CD4-positive, alpha-beta T cell treated with Interleukin-15 for 1 hour (primary cell): ENCODE results near the gene USH1C.

Experiments
- DNase-seq: peaks from one replicate; pipeline ENCODE4 v3.0.0-alpha.2; 2020

The USH1C gene

GRCh38 chr11:17546240-17546639, 2.0 kb upstream of the USH1C start:
- no peak for DNase-seq

GRCh38 chr11:17543574-17544180, 539 bp downstream of the USH1C start:
- DNase-seq, result no peak

GRCh38 chr11:17543041-17543440, 1.2 kb downstream of the USH1C start:
- DNase-seq, result no peak

GRCh38 chr11:17542249-17542648, 2.0 kb downstream of the USH1C start:
- no peak for DNase-seq

- no peak for DNase-seq
Measured at GRCh38 chr11:17541330-17541885, 2.8 kb downstream of the USH1C start.

GRCh38 chr11:17540807-17541206, 3.4 kb downstream of the USH1C start:
- no peak for DNase-seq

- DNase-seq, result no peak
Measured at GRCh38 chr11:17538731-17539130, 5.5 kb downstream of the USH1C start.

GRCh38 chr11:17538054-17538453, 6.2 kb downstream of the USH1C start:
- DNase-seq, result no peak

- no peak for DNase-seq
Measured at GRCh38 chr11:17537261-17537660, 7.0 kb downstream of the USH1C start.

- no peak for DNase-seq
Measured at GRCh38 chr11:17535488-17535887, 8.7 kb downstream of the USH1C start.

- no peak for DNase-seq
Measured at GRCh38 chr11:17533778-17534415, 10.3 kb downstream of the USH1C start.

GRCh38 chr11:17533341-17533740, 10.9 kb downstream of the USH1C start:
- DNase-seq, result no peak

GRCh38 chr11:17532784-17533183, 11.4 kb downstream of the USH1C start:
- DNase-seq, result no peak

GRCh38 chr11:17531636-17532113, 12.5 kb downstream of the USH1C start:
- no peak for DNase-seq

- DNase-seq, result no peak
Measured at GRCh38 chr11:17531071-17531600, 13.1 kb downstream of the USH1C start.

GRCh38 chr11:17529844-17530185, 14.4 kb downstream of the USH1C start:
- DNase-seq, result no peak

GRCh38 chr11:17528906-17529843, 15.0 kb downstream of the USH1C start:
- no peak for DNase-seq

- no peak for DNase-seq
Measured at GRCh38 chr11:17528181-17528691, 16.0 kb downstream of the USH1C start.

GRCh38 chr11:17527628-17527995, 16.6 kb downstream of the USH1C start:
- DNase-seq, result no peak

GRCh38 chr11:17526931-17527627, 17.1 kb downstream of the USH1C start:
- no peak for DNase-seq

- no peak for DNase-seq
Measured at GRCh38 chr11:17526326-17526725, 17.9 kb downstream of the USH1C start.

- DNase-seq, result no peak
Measured at GRCh38 chr11:17525570-17525969, 18.6 kb downstream of the USH1C start.
